ENCODE data around the gene PILRA. TPM values are rescaled to one million over a fixed set of nuclear protein-coding genes. Genes with fewer than 3 reads are reported as not detected.
A peak's percentile ranks its signal among the peaks of the same experiment; 100 is the strongest.

The PILRA gene
- total and polyA plus RNA-seq, 8 donors, result 1.4 to 10.0 (median 3.1) TPM; not detected in 3

DNA sequence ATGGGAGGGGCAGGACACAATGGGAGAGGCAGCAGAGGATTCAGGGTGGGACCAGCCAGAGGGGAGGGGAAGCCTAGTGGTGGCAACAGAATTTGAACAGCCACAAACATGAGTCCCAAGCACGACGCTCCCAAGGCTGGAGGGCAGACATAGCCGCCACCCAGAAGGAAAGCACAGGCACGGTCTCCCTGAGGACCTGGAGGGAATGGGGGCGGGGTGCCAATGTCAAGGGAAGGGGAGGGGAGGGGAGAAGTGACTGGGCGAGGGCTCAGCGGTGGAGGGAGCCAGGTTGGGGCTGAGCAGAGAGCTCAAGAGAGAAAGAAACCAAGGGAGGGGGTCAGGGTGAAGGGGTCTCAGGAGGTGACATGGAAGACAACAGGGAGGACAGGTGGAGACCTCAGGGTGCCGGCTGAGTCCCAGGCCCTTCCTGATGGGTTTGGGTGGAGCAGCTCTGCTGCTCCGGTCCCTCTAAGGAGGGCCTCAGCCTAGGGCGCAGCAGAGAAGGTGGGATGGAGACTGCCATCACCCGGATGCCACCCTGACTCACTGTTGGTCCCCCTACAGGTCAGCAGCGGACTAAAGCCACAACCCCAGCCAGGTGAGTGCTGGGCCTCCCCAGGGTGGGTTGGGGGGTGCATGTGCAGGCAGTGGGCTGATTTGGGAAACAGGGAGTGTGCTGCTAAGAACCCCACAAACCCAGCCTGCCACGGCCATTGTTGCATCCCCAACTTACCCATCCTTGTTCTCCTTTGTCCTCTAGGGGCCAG lies 24.2 kb downstream of the PILRA start:
- 49 to 66% (median 54%) methylated on average over 7 to 13 of the region's 13 CpGs for WGBS, 5 donors
- Histone ChIP-seq H3K27ac (no peak overlapping the region), H3K4me1 (peaks cover 0 to 6% (median 0%) of the 10 kb centered on the region in 4 donors), H3K36me3 (peaks cover 0 to 8% (median 0%) of the 10 kb centered on the region in 4 donors), H3K4me3 (no peak overlapping the region), H3K27me3 (no peaks in the 10 kb centered on the region), H3K9me3 (no peaks in the 10 kb centered on the region)
- no peak for DNase-seq
- intact Hi-C loops (cut with DNase I; ENCODE audit: low total_unique reads), result no loop called here
- no peak for TF ChIP-seq POLR2A (IDR thresholded peaks at IDR 0.05)
- TF ChIP-seq EP300 (IDR thresholded peaks at IDR 0.05), result no peak
- TF ChIP-seq, protein P1, sequence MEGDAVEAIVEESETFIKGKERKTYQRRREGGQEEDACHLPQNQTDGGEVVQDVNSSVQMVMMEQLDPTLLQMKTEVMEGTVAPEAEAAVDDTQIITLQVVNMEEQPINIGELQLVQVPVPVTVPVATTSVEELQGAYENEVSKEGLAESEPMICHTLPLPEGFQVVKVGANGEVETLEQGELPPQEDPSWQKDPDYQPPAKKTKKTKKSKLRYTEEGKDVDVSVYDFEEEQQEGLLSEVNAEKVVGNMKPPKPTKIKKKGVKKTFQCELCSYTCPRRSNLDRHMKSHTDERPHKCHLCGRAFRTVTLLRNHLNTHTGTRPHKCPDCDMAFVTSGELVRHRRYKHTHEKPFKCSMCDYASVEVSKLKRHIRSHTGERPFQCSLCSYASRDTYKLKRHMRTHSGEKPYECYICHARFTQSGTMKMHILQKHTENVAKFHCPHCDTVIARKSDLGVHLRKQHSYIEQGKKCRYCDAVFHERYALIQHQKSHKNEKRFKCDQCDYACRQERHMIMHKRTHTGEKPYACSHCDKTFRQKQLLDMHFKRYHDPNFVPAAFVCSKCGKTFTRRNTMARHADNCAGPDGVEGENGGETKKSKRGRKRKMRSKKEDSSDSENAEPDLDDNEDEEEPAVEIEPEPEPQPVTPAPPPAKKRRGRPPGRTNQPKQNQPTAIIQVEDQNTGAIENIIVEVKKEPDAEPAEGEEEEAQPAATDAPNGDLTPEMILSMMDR (IDR thresholded peaks at IDR 0.05), result no peak
- TF ChIP-seq POLR2AphosphoS5 (IDR thresholded peaks at IDR 0.05), result no peak

DNA sequence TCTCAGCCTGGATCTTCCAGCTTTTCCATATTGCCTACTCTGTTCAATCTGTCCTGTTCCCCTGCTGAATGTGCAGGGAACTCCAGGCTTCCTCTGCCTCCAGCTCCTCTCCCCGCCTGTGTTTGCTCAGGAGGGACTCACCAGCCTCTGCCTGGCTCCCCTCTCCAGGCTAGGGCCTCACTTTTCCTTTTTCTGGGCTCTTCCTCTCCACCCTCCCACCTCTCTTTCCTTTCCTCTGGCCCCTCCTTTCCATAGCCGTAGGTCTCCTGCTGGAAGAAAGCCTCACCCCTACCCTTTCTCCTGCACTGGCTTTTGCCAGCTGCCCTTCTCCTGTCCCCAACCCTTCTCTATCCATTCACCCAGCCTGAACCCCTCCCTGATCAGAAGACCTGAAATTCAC lies 25.0 kb downstream of the PILRA start:
- Histone ChIP-seq H3K4me3 (no peak overlapping the region), H3K36me3 (peaks cover 0 to 9% (median 0%) of the 10 kb centered on the region in 4 donors), H3K9me3 (no peaks in the 10 kb centered on the region), H3K4me1 (peaks cover 0 to 6% (median 0%) of the 10 kb centered on the region in 4 donors), H3K27me3 (no peaks in the 10 kb centered on the region), H3K27ac (no peak overlapping the region)
- TF ChIP-seq POLR2AphosphoS5 (IDR thresholded peaks at IDR 0.05), result no peak
- TF ChIP-seq, protein P1 (IDR thresholded peaks at IDR 0.05), result no peak
- no peak for TF ChIP-seq POLR2A (IDR thresholded peaks at IDR 0.05)
- no peak for TF ChIP-seq EP300 (IDR thresholded peaks at IDR 0.05)
- 24 to 46% (median 32%) methylated on average over 2 of the region's 2 CpGs for WGBS, 5 donors
- no peak for DNase-seq
- intact Hi-C loops (cut with DNase I; ENCODE audit: low total_unique reads), result no loop called here

DNA sequence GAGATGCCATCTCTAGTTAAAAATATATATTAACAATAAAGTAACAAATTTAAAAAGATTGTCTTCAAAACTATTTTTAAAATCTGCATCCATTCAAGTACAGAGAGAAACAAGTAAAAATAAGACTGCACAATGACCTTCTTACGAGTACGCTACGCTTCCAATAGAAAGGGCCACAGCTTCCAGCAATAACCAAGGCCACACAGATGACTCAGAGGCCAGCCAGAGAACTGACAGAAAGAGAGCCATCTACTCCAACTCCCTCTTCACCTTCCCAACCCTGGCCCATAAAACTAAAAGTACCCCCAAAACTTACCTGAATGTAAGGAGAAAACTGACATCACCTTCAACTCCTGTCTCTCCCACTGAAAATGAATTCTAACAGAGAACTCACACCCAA lies 26.8 kb downstream of the PILRA start:
- H3K4me3 ChIP-seq, result no peak overlapping the region
- TF ChIP-seq, protein P1 (IDR thresholded peaks at IDR 0.05), result no peak
- TF ChIP-seq EP300 (IDR thresholded peaks at IDR 0.05) (no peak), POLR2A (IDR thresholded peaks at IDR 0.05) (no peak), POLR2AphosphoS5 (IDR thresholded peaks at IDR 0.05) (no peak)

DNA sequence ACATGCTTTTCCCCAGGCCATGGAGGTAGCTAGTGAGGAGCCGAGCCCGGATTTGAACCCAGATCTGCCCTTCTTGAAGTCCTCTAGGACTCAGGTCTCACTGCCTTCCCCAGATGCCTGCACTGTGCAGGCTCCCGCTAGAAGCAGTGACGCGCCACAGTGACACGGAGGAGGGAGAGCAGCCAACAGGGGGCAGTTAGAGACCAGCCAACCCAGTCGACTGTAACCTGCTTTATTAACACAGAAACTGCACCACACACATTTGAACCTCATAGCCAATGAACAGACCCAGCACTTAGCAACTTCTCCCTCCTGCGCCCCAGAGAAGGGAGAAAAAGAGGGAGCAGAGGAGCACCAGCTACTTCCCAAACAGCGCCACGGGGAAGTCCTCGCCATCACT lies 27.4 kb downstream of the PILRA start:
- Histone ChIP-seq H3K4me3 (no peak overlapping the region), H3K4me1 (peaks cover 0 to 6% (median 0%) of the 10 kb centered on the region in 4 donors), H3K27me3 (no peaks in the 10 kb centered on the region), H3K9me3 (no peaks in the 10 kb centered on the region), H3K27ac (no peak overlapping the region), H3K36me3 (peaks cover 0 to 13% (median 0%) of the 10 kb centered on the region in 4 donors)
- intact Hi-C loops (cut with DNase I; ENCODE audit: low total_unique reads), result no loop called here
- 77 to 88% (median 82%) methylated on average over 10 to 11 of the region's 11 CpGs for WGBS, 5 donors
- TF ChIP-seq POLR2AphosphoS5 (IDR thresholded peaks at IDR 0.05), result no peak
- TF ChIP-seq POLR2A (IDR thresholded peaks at IDR 0.05), result no peak
- TF ChIP-seq, protein P1 (IDR thresholded peaks at IDR 0.05), result no peak
- no peak for TF ChIP-seq EP300 (IDR thresholded peaks at IDR 0.05)
- DNase-seq, result peak in 1 of 2 donors; percentile 51

More for the DNA sequence above, 26.8 kb downstream of the PILRA start:
- peaks cover 0 to 13% (median 0%) of the 10 kb centered on the region in 4 donors for H3K36me3 ChIP-seq
- no peak overlapping the region for H3K27ac ChIP-seq
- peaks cover 0 to 6% (median 0%) of the 10 kb centered on the region in 4 donors for H3K4me1 ChIP-seq
- WGBS, 5 donors, result 96 to 100% (median 98%) methylated on average over 3 of the region's 3 CpGs
- DNase-seq, result no peak
- no peaks in the 10 kb centered on the region for H3K9me3 ChIP-seq
- no peaks in the 10 kb centered on the region for H3K27me3 ChIP-seq
- intact Hi-C loops (cut with DNase I; ENCODE audit: low total_unique reads), result no loop called here

All from stomach (tissue), 9 donors.